GM10847 (cell line): Measurements from ENCODE around the gene C4orf46.

ENCODE experiments used
- POLR2A ChIP-seq: IDR thresholded peaks from 2 replicates; pipeline ENCODE4 v1.6.1; 2011; ENCODE audit not compliant: insufficient read length; ENCODE audit errors: extremely low read depth

The C4orf46 gene

GRCh38 chr4:158656439-158656838 lies 15.2 kb downstream of the C4orf46 start:
- no peak for TF ChIP-seq POLR2A

GRCh38 chr4:158652920-158653319 lies 18.8 kb downstream of the C4orf46 start:
- no peak for TF ChIP-seq POLR2A

- TF ChIP-seq POLR2A = no peak
Measured at GRCh38 chr4:158649111-158649680, 22.5 kb downstream of the C4orf46 start.

- TF ChIP-seq POLR2A = no peak
Measured at GRCh38 chr4:158644760-158645159, 26.9 kb downstream of the C4orf46 start.

GRCh38 chr4:158644356-158644755 lies 27.3 kb downstream of the C4orf46 start:
- TF ChIP-seq POLR2A = no peak

GRCh38 chr4:158636619-158637018 lies 35.1 kb downstream of the C4orf46 start:
- no peak for TF ChIP-seq POLR2A

GRCh38 chr4:158630893-158631292 lies 40.8 kb downstream of the C4orf46 start:
- no peak for TF ChIP-seq POLR2A

DNA sequence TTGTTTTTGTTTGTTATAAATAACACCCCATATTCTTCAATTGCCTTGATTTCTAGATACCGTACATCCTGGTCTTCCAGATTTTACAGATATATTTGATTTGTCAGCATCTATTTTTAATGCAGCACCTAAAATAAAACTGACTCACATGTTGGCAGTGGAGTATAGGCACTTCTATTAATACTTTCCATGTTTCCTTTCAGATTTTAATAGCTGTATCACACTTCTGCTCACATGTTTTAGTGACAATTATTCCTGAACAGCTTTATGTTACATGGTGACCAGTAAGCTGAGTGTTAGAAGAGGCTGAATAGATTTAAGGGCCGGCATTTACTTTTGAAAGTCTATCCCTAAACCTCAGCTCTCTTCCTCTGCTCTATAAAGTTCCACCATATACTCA lies 46.1 kb downstream of the C4orf46 start:
- no peak for TF ChIP-seq POLR2A

DNA sequence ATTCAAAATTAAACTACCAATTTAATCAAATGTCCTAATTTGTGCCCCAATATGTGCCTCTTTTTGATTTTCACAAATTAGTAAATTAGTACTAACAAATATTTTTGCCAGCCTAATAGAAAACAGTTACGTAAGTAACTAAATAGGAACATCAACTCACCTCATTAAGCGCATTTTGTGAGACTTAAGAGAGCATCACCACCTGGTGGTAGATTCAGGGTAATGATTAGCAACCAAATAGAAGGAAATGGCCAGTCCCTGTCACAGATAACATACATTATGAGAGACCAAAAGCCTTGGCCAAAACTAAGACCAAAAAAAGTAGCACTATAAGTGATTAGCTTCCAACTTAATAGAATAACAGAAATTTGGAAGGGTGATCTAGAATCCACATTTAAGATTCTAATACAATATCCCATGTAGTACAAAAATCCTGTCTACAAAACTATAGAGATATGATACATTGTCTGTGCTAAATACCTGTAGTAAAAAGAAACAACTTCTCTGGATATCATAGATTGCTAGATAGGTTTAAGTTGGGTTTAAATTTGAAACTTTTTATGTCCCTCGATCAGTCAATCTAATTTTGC lies 46.7 kb downstream of the C4orf46 start:
- no peak for TF ChIP-seq POLR2A

- no peak for TF ChIP-seq POLR2A
Measured at GRCh38 chr4:158622251-158622650, 49.4 kb downstream of the C4orf46 start.

GRCh38 chr4:158621729-158622128 lies 50.0 kb downstream of the C4orf46 start:
- TF ChIP-seq POLR2A = no peak

- no peak for TF ChIP-seq POLR2A
Measured at GRCh38 chr4:158617956-158618355, 53.7 kb downstream of the C4orf46 start.
